ENCODE data around the gene AP1M1.
A peak's percentile ranks its signal among the peaks of the same experiment; 100 is the strongest.
"Not testable (repeated sequence)": the region's sequence is repeated elsewhere in the genome, so short reads cannot be mapped to it uniquely, and the experiment has no call there.

The AP1M1 gene

GRCh38 chr19:16265205-16265604 lies 67.5 kb downstream of the AP1M1 start:
- DNase-seq: no peak

GRCh38 chr19:16265890-16266585 lies 68.3 kb downstream of the AP1M1 start:
- DNase-seq: no peak

GRCh38 chr19:16266586-16266942 lies 68.9 kb downstream of the AP1M1 start:
- peak in 1 of 4 experiments; percentile 35 for DNase-seq

DNA sequence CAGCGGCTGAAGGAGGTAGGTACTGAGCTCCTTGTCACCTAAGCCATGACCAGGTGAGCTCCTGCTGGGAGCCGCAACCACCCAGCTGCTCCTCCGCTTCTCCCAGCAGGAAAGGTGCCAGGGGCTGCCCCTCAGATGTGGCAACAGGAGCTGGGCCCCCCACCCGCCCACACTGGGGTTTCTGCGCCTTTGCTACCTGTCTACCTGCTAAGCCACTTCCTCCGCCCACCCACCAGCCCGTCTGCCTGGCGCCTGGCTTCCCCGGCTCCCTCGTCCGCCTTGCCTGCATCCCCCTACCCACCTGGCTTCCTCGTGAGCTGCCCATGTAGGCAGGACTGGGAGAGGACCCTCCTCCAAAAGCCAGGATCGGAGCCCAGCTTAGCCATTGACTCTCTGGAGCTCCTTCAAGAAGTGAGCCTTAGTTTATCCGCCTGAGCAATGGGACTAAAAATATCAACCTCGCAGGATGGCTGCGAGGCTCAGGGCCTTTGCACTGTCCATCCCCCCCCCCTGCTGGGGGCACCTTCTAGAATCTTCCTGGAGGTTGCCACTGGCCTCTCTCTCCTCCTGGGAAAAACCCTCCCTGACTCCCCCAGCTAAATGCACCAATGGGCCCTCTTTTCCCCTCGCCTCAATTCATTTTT lies 71.1 kb downstream of the AP1M1 start:
- DNase-seq: peak in 2 of 4 experiments; percentile 20 to 36

GRCh38 chr19:16272945-16273344 lies 75.2 kb downstream of the AP1M1 start:
- DNase-seq: no peak

DNA sequence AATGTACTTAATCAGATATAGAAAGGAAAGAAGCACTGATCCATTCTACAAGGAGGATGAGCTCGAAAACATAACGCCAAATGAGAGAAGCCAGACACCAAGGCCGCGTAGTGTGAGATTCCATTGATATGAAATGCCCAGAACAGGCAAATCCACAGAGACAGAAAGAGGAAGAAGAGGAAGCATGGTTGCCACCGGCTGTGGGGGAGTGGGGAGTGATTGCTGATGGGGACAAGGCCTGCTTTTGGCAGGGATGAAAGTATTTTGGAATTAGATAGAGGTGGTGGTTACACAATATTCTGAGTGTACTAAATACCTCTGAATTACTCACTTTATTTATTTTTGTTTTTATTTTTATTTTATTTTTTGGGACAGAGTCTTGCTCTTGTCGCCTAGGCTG lies 76.7 kb downstream of the AP1M1 start:
- DNase-seq: no peak

- DNase-seq: no peak
Measured at GRCh38 chr19:16280306-16280705, 82.6 kb downstream of the AP1M1 start.

DNA sequence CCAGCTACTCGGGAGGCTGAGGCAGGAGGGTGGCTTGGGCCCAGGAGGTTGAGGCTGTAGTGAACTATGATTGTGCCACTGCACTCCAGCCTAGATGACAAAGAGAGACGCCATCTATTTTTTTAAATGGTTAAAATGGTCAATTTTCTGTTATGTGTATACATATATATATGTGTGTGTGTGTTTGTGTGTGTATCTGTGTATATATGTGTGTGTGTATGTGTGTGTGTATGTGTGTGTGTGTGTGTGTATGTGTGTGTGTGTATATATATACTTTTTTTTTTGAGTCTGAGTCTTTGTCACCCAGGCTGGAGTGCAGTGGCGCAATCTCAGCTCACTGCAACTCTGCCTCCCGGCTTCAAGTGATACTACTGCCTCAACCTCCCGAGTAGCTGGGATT lies 84.0 kb downstream of the AP1M1 start:
- DNase-seq: no peak

GRCh38 chr19:16283210-16284061 lies 85.7 kb downstream of the AP1M1 start:
- peak in 3 of 4 experiments; percentile 24 to 44 (median 43) for DNase-seq

DNA sequence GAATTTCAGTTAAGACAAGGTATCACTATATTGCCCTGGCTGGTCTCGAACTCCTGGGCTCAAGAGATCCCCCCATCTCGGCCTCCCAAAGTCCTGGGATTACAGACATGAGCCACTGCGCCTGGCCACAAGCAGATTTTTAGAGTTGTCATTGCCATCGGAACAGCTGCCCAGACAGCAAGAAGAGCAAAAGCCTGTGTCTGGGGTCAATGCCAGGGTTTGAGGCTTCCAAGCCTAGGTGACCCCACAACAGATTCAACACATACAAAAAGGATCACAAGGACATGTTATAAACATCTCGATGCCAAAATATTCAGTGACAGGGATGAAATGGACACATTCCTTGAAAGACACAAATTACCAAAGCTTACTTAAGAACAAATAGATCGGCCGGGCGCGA lies 86.8 kb downstream of the AP1M1 start:
- no peak for DNase-seq

- not testable (repeated sequence) for DNase-seq
Measured at GRCh38 chr19:16285079-16285478, 87.4 kb downstream of the AP1M1 start.

- no peak for DNase-seq
Measured at GRCh38 chr19:16285769-16286498, 88.2 kb downstream of the AP1M1 start.

DNA sequence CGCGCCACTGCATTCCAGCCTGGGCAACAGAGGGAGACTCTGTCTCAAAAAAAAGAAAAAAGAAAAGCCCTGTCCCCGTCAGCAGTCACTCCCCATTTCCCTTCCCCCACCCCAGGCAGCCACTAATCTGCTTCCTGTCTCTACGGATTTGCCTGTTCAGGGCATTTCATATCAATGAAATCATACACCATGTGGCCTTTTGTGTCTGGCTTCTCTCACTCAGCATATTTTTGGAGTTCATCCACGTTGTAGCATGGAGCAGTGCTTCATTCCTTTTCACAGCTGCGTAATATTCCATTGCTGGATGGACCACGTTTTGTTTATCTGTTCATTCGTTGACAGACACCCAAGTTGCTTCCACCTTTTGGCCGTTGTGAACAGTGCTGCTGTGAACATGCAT lies 90.8 kb downstream of the AP1M1 start:
- DNase-seq: no peak

GRCh38 chr19:16289594-16289993 lies 91.9 kb downstream of the AP1M1 start:
- no peak for DNase-seq

- no peak for DNase-seq
Measured at GRCh38 chr19:16290692-16291091, 93.0 kb downstream of the AP1M1 start.

DNA sequence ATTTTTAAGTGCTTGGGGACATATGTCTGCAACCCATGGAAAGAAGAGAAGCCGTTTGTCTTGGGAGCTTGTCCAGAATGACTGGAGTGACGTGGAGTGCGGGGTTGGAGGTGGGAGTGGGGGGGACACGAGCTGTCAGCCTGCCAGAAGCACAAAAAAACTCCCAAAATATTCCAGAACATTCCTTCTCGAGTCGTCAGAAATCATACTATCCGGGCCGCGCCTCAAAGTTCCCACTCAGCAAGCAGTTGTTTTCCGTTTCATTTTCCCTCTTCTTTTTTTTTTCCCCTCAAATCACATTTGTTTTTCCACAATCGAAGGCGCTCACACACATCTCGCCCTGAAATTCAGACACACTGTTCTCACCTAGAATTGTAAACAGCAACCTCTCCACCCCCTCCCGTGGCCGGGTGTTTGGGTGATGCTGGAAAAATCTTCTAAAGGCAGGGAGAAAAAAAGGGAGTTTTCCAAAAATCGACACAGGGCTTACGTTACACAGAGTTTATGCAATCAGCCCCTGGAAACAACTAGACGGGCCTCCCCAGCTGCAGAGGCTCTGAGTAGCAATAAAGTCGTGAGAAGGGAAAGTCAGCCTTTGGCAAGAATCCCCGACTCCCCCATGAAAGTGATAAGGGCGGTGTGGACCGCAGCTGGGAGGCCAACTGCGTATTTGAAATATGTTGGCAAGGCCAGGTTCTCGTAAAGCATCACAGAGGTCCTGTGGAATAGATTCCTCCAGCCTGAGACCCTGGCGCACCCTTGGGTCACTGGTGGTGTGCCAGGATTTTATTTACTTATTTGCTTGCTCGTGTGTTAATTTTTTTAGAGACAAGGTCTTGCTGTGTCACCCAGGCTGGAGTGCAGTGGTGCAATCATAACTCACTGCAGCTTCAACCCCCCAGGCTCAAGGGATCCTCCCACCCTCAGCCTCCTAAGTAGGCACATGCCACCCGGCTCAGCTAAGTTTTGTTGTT lies 95.7 kb downstream of the AP1M1 start:
- no peak for DNase-seq

DNA sequence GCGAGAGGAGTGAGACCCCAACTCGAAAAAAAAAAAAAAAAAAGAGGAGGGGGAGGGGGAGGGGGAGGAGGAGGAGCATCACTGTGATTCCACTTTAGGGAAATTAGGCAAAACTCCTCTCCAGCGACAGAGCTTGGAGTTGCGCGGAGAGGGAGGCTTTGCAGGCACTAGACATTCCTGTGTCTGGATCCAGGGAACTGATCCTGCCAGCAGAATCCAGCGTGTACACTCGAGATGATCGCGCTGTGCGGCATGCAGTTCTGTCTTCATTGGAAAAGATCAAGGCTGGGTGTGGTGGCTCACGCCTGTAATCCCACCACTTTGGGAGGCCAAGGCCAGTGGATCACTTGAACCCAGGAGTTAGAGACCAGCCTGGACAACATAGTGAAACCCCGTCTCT lies 97.3 kb downstream of the AP1M1 start:
- no peak for DNase-seq
